Loucy (cell line): ENCODE results near the gene HBS1L.

Source experiments
- CTCF ChIP-seq: fragments of 200-600 bp; sonication (generic); conservative IDR thresholded peaks from 2 replicates; pipeline ENCODE4 v1.5.1; 2014; ENCODE audit warnings: mild to moderate bottlenecking, antibody characterized with exemption, low read length
- EZH2phosphoT487 ChIP-seq: fragments of 200-600 bp; IDR thresholded peaks from 2 replicates; pipeline ENCODE4 v1.6.1; 2018; ENCODE audit warnings: antibody characterized with exemption, mild to moderate bottlenecking, moderate library complexity, borderline replicate concordance

- TF ChIP-seq CTCF (no peak), EZH2phosphoT487 (no peak)
Observed at GRCh38 chr6:134994431-134994830, 60.2 kb downstream of the HBS1L start.
